Measurements from ENCODE around the gene GFRA3.

Gene GFRA3

DNA sequence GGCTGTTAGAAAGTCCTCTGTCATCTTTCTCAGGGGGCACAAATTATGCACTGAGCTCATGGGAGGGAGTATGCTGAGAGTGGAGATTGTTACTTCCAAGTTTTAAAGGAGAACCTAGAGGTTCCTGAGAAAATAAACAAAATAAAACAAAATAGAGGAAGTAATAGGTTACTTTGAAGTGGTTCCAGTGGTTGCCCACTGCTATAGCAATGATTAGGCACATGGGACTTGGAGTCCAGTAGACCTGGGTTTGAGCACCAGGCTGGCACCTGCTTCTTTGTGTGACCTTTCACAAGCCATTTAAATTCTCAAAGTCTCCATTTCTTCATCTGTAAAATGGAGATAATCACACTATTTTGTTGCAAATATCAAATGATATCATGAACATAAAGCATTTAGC is 47.5 kb downstream of the GFRA3 start:
- TF ChIP-seq, protein P1, sequence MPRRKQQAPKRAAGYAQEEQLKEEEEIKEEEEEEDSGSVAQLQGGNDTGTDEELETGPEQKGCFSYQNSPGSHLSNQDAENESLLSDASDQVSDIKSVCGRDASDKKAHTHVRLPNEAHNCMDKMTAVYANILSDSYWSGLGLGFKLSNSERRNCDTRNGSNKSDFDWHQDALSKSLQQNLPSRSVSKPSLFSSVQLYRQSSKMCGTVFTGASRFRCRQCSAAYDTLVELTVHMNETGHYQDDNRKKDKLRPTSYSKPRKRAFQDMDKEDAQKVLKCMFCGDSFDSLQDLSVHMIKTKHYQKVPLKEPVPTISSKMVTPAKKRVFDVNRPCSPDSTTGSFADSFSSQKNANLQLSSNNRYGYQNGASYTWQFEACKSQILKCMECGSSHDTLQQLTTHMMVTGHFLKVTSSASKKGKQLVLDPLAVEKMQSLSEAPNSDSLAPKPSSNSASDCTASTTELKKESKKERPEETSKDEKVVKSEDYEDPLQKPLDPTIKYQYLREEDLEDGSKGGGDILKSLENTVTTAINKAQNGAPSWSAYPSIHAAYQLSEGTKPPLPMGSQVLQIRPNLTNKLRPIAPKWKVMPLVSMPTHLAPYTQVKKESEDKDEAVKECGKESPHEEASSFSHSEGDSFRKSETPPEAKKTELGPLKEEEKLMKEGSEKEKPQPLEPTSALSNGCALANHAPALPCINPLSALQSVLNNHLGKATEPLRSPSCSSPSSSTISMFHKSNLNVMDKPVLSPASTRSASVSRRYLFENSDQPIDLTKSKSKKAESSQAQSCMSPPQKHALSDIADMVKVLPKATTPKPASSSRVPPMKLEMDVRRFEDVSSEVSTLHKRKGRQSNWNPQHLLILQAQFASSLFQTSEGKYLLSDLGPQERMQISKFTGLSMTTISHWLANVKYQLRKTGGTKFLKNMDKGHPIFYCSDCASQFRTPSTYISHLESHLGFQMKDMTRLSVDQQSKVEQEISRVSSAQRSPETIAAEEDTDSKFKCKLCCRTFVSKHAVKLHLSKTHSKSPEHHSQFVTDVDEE (CRISPR knock-in tag; IDR thresholded peaks at IDR 0.05) = no peak
- no peak for TF ChIP-seq GLIS3 (CRISPR knock-in tag; IDR thresholded peaks at IDR 0.05)
- TF ChIP-seq RARB (CRISPR knock-in tag; IDR thresholded peaks at IDR 0.05) = no peak
- no peak for TF ChIP-seq OSR1 (CRISPR knock-in tag; IDR thresholded peaks at IDR 0.05)
- ATAC-seq = no peak

DNA sequence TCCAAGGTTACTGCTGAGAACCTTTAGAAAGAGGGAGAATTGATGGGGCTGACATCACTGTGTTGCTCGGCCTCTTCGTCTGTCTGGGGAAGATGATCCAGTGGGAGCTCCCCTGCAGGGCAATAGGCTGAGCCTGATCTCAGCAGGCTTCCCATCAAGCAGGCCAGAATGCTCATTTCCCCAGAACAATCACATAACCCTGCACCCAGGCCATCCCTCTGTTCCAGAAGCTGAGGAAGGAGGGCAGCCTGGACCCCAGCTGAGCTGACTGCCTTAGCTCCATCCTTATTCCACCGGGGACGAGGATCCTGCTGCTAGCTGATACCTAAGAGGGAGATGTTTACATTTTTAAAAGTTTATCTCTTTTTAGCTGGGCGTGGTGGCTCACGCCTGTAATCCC is 49.7 kb downstream of the GFRA3 start:
- ATAC-seq = no peak
- TF ChIP-seq CSDC2 (CRISPR knock-in tag; IDR thresholded peaks at IDR 0.05) (no peak), ZNF70 (CRISPR knock-in tag; IDR thresholded peaks at IDR 0.05) (no peak), TOX (CRISPR knock-in tag; IDR thresholded peaks at IDR 0.05; ENCODE audit: borderline replicate concordance) (no peak), ZFP3 (CRISPR knock-in tag; IDR thresholded peaks at IDR 0.05) (no peak), ARNTL (CRISPR knock-in tag; IDR thresholded peaks at IDR 0.05; ENCODE audit: borderline replicate concordance, low read depth) (no peak), OSR1 (CRISPR knock-in tag; IDR thresholded peaks at IDR 0.05) (no peak), ZNF8 (CRISPR knock-in tag; IDR thresholded peaks at IDR 0.05) (no peak), ZNF565 (CRISPR knock-in tag; conservative IDR thresholded peaks at IDR 0.05; ENCODE audit: low read depth) (no peak), PPARA (CRISPR knock-in tag; IDR thresholded peaks at IDR 0.05; ENCODE audit: borderline replicate concordance) (no peak), TCF4 (CRISPR knock-in tag; IDR thresholded peaks at IDR 0.05; ENCODE audit: borderline replicate concordance) (no peak), ISL1 (CRISPR knock-in tag; IDR thresholded peaks at IDR 0.05) (no peak), ZFP30 (CRISPR knock-in tag; IDR thresholded peaks at IDR 0.05) (no peak), SNAI2 (CRISPR knock-in tag; IDR thresholded peaks at IDR 0.05) (no peak), ZC3H10 (CRISPR knock-in tag; IDR thresholded peaks at IDR 0.05) (no peak)
- TF ChIP-seq, protein P2, sequence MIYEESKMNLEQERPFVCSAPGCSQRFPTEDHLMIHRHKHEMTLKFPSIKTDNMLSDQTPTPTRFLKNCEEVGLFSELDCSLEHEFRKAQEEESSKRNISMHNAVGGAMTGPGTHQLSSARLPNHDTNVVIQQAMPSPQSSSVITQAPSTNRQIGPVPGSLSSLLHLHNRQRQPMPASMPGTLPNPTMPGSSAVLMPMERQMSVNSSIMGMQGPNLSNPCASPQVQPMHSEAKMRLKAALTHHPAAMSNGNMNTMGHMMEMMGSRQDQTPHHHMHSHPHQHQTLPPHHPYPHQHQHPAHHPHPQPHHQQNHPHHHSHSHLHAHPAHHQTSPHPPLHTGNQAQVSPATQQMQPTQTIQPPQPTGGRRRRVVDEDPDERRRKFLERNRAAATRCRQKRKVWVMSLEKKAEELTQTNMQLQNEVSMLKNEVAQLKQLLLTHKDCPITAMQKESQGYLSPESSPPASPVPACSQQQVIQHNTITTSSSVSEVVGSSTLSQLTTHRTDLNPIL (CRISPR knock-in tag; IDR thresholded peaks at IDR 0.05; ENCODE audit: low read depth) = no peak
- TF ChIP-seq, protein P1 (CRISPR knock-in tag; IDR thresholded peaks at IDR 0.05) = no peak
- TF ChIP-seq, protein P3, sequence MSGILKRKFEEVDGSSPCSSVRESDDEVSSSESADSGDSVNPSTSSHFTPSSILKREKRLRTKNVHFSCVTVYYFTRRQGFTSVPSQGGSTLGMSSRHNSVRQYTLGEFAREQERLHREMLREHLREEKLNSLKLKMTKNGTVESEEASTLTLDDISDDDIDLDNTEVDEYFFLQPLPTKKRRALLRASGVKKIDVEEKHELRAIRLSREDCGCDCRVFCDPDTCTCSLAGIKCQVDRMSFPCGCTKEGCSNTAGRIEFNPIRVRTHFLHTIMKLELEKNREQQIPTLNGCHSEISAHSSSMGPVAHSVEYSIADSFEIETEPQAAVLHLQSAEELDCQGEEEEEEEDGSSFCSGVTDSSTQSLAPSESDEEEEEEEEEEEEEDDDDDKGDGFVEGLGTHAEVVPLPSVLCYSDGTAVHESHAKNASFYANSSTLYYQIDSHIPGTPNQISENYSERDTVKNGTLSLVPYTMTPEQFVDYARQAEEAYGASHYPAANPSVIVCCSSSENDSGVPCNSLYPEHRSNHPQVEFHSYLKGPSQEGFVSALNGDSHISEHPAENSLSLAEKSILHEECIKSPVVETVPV (CRISPR knock-in tag; IDR thresholded peaks at IDR 0.05) = no peak

DNA sequence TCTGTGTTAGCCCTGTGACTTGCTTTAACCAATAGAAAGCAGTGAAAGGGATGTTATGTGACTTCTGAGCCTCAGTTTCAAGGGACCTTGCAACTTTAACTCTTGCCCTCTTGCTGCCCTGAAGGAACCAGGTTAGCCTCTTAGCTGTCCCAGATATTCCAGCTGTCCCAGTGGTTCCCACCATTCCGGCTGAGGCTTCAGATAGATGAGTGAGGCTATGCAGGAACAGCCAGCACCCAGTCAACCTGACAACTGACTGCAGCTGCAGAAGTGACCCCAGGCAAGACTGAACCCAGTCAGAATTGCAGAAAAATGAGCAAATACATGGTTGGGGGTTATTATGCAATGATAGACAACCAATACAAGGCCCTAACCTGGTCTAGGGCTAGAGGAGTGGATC is 50.9 kb downstream of the GFRA3 start:
- no peak for ATAC-seq
- TF ChIP-seq GLIS3 (CRISPR knock-in tag; IDR thresholded peaks at IDR 0.05) = no peak
- no peak for TF ChIP-seq ZC3H10 (CRISPR knock-in tag; IDR thresholded peaks at IDR 0.05)
- TF ChIP-seq BACH2 (CRISPR knock-in tag; IDR thresholded peaks at IDR 0.05; ENCODE audit: borderline replicate concordance) = no peak
- TF ChIP-seq TOX (CRISPR knock-in tag; IDR thresholded peaks at IDR 0.05; ENCODE audit: borderline replicate concordance) = no peak
- no peak for TF ChIP-seq OSR1 (CRISPR knock-in tag; IDR thresholded peaks at IDR 0.05)
- TF ChIP-seq ZFP3 (CRISPR knock-in tag; IDR thresholded peaks at IDR 0.05) = no peak
- TF ChIP-seq CSDC2 (CRISPR knock-in tag; IDR thresholded peaks at IDR 0.05) = no peak
- TF ChIP-seq, protein P4, sequence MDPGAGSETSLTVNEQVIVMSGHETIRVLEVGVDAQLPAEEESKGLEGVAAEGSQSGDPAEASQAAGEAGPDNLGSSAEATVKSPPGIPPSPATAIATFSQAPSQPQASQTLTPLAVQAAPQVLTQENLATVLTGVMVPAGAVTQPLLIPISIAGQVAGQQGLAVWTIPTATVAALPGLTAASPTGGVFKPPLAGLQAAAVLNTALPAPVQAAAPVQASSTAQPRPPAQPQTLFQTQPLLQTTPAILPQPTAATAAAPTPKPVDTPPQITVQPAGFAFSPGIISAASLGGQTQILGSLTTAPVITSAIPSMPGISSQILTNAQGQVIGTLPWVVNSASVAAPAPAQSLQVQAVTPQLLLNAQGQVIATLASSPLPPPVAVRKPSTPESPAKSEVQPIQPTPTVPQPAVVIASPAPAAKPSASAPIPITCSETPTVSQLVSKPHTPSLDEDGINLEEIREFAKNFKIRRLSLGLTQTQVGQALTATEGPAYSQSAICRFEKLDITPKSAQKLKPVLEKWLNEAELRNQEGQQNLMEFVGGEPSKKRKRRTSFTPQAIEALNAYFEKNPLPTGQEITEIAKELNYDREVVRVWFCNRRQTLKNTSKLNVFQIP (CRISPR knock-in tag; IDR thresholded peaks at IDR 0.05; ENCODE audit: borderline replicate concordance, low read depth) = no peak
- TF ChIP-seq ESRRG (CRISPR knock-in tag; IDR thresholded peaks at IDR 0.05) = no peak

Data from SK-N-SH treated with all-trans-retinoic acid at 6 μM for 48 hours (cell line).